COLO829 (cell line): Measurements from ENCODE around the gene SYNPO2.
A peak's percentile ranks its signal among the peaks of the same experiment; 100 is the strongest.

Source experiments
- DNase-seq: peaks from one replicate; pipeline ENCODE4 v3.0.0; 2012; ENCODE audit warnings: low spot score

Gene SYNPO2

GRCh38 chr4:119068529-119068962 is 179.9 kb downstream of the SYNPO2 start:
- DNase-seq = peak; percentile 82

GRCh38 chr4:119070301-119070700 is 181.6 kb downstream of the SYNPO2 start:
- no peak for DNase-seq

GRCh38 chr4:119080721-119081541 is 192.3 kb downstream of the SYNPO2 start:
- DNase-seq = no peak

GRCh38 chr4:119081542-119081859 is 192.8 kb downstream of the SYNPO2 start:
- no peak for DNase-seq

DNA sequence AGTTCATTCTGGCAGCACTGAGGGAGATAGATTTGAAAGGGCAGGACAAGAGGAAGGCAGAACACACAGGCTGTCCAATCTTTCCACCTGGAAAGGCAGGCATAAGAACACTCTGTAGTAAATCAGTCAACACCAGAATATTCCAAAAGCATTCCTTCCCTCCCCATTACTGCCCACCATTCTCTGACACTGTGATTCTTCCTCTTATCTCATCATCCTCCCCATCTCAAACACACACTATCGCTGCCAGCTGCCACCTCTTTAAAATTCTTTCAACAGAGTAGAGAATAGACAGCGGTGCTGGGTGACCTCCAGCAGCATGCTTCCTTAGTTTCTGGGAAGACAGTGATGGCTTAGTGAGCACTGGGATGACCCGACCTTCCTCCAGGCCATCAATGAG is 193.3 kb downstream of the SYNPO2 start:
- DNase-seq = no peak

- DNase-seq = no peak
Measured at GRCh38 chr4:119082661-119083060, 194.0 kb downstream of the SYNPO2 start.

GRCh38 chr4:119084513-119084912 is 195.9 kb downstream of the SYNPO2 start:
- DNase-seq = no peak

- peak; percentile 43 for DNase-seq
Measured at GRCh38 chr4:119087121-119087520, 198.5 kb downstream of the SYNPO2 start.

- DNase-seq = no peak
Measured at GRCh38 chr4:119087656-119088055, 199.0 kb downstream of the SYNPO2 start.

- no peak for DNase-seq
Measured at GRCh38 chr4:119093042-119093827, 204.6 kb downstream of the SYNPO2 start.

- no peak for DNase-seq
Measured at GRCh38 chr4:119097282-119097900, 208.7 kb downstream of the SYNPO2 start.

- no peak for DNase-seq
Measured at GRCh38 chr4:119098306-119098705, 209.7 kb downstream of the SYNPO2 start.

GRCh38 chr4:119099227-119099810 is 210.7 kb downstream of the SYNPO2 start:
- no peak for DNase-seq

DNA sequence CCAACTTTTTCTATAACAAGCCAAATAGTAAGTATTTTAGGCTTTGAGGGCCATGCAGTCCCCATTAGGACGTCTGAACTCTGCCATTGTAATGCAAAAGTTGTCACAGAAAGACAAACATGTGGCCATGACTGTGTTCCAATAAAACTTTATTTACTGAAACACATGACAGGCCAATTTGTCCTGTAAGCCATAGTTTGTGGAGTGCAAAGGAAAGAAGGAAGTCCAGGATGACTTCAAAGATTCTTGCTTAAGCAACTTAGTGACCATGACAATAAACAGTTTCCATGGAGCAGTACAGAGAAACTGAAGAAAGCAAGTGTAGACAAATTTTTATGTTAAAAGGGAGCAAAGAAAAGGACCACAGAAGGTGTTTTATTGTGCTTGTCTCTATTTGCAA is 212.0 kb downstream of the SYNPO2 start:
- DNase-seq = no peak

DNA sequence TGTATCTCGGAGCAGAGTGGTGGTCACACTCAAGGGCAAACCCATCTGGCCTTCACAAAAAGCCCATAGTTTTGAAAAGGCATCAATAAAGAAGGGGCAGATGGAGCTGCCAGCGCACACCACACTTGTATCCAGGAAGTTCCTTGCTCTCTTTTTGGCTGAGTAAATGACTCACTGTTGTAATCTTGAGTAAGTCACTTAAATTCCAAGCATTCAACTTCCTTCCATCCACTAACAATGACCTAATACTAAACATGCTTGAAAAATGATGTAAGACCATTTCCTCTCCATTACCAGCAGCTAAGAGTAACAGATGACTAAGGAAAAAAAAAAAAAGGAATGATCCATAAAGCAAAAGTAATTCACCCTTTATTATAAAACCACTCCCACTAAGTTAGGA is 214.6 kb downstream of the SYNPO2 start:
- peak; percentile 80 for DNase-seq

DNA sequence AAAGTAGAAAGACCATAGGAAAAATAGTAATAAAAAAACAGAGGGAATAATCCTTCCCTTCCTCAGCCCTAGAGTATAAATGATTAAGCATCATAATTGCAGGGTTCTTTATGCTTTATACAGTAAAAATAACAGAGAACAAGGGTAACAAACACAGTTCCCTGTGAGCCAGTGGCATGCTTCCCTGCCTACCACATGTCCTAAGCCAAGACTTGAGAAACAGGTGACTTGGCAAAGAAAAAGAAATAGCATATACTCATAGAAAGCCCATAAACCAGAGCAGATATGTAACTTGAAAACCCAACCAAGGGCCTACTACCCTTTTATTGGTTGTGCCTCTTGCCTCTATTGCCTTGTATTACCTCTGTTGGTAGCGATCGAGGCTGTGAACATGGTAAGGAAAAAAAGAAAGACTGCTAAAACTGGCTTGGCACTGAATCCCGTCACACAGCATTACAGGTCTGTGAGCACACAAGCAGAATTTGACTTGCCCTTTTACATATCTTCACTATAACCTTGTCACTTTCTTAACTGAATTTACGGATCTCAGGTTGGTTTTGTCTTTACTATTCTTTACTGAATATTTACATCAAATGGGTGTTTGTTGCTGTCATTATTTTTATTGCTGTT is 216.1 kb downstream of the SYNPO2 start:
- DNase-seq = no peak

- DNase-seq = no peak
Measured at GRCh38 chr4:119105605-119106004, 217.0 kb downstream of the SYNPO2 start.

- no peak for DNase-seq
Measured at GRCh38 chr4:119106036-119107000, 217.7 kb downstream of the SYNPO2 start.

DNA sequence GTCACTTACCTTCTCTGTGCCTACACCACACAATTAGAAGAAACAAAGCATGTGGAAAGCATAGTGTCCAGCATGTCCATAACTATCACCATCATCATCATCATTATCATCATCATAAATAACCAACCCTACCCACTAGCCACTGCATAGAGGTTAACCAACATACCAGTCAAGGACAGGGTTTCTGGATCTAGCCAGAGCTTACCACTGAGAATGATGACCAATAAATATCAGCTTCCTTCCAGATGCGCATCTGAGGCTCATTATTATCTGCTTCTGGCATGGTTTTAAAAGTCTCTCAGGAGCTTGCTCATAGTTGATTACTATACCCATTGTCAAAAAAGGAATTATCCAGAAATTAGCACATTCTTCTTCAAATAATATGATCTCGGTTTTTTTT is 221.5 kb downstream of the SYNPO2 start:
- no peak for DNase-seq
